ENCODE measurements around the gene MAP1B.
A peak's percentile ranks its signal among the peaks of the same experiment; 100 is the strongest.
"Not testable (repeated sequence)": the region's sequence is repeated elsewhere in the genome, so short reads cannot be mapped to it uniquely, and the experiment has no call there.

Gene MAP1B

GRCh38 chr5:72161951-72162350, 54.7 kb downstream of the MAP1B start:
- DNase-seq (ENCODE audit: low read depth) = no peak

DNA sequence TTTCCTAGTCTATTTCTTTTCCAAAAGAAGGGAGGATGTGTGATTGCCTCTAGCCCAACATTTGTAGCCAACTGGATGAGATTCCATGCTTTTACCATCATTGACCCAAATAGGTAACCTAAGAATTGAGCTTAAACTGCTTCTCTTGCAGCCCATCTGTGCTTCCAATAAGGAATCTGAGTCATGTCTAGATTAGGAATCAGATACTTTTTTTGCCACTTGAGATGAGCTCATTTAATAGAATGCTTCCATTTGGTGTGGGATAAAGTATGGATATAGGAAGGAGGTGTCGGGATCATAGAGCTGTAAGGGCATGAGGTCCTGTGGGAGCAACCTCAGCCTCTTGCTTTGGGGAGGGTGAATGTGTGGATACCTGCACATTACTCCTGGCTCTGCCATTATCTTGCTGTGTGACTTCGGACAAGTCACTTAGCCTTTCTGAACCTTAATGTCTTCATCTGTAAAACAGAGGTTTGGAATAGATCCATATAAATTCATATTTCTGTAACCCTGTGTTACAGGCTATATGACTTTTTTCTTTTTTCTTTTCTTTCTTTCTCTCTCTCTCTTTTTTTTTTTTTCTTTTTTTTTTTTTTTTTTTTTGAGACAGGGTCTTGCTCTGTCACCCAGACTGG, 56.2 kb downstream of the MAP1B start:
- DNase-seq (ENCODE audit: low read depth) = no peak

GRCh38 chr5:72166070-72166979, 59.0 kb downstream of the MAP1B start:
- peak; percentile 64 for DNase-seq (ENCODE audit: low read depth)

GRCh38 chr5:72167257-72167656, 60.0 kb downstream of the MAP1B start:
- DNase-seq (ENCODE audit: low read depth) = no peak

GRCh38 chr5:72167804-72168203, 60.5 kb downstream of the MAP1B start:
- no peak for DNase-seq (ENCODE audit: low read depth)

- no peak for DNase-seq (ENCODE audit: low read depth)
These were observed 62.8 kb downstream of the MAP1B start for GRCh38 chr5:72170101-72170500.

DNA sequence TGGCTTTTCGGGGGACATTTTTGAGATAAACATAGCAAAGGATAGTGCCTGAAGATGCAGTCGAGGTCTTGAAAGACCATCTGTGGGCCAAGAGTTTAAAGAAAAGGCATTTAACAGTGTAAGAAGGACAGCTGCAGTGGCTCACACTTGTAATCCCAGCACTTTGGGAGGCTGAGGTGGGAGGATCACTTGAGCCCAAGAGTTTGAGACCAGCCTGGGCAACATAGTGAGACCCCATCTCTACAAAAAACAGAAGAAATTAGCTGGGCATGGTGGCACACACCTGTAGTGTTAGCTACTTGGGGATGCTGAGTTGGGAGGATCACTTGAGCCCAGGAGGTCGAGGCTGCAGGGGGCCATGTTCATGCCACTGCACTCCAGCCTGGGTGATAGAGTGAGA, 63.9 kb downstream of the MAP1B start:
- not testable (repeated sequence) for DNase-seq (ENCODE audit: low read depth)

GRCh38 chr5:72171667-72172066, 64.4 kb downstream of the MAP1B start:
- DNase-seq (ENCODE audit: low read depth) = no peak

- no peak for DNase-seq (ENCODE audit: low read depth)
These were observed 65.5 kb downstream of the MAP1B start for GRCh38 chr5:72172786-72173185.

DNA sequence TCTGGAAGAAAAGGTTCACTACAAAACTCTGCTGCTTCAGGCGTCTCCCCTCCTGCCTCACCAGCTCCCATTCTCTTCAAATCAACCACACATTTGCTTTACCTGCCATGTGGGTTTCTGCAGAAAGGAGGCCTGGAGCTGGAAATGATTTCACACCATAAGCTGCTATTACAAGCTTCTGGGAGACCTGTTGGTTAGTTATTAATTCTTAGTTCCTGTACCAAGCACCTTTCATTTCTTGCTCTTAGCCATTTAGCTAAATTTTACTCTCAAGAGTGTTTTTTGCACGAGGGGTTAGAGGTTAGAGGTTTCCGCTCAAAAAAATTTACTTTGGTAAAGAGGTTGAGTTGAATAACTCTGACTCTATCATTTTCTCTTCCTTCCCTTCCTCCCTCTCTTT, 70.3 kb downstream of the MAP1B start:
- DNase-seq (ENCODE audit: low read depth) = no peak

DNA sequence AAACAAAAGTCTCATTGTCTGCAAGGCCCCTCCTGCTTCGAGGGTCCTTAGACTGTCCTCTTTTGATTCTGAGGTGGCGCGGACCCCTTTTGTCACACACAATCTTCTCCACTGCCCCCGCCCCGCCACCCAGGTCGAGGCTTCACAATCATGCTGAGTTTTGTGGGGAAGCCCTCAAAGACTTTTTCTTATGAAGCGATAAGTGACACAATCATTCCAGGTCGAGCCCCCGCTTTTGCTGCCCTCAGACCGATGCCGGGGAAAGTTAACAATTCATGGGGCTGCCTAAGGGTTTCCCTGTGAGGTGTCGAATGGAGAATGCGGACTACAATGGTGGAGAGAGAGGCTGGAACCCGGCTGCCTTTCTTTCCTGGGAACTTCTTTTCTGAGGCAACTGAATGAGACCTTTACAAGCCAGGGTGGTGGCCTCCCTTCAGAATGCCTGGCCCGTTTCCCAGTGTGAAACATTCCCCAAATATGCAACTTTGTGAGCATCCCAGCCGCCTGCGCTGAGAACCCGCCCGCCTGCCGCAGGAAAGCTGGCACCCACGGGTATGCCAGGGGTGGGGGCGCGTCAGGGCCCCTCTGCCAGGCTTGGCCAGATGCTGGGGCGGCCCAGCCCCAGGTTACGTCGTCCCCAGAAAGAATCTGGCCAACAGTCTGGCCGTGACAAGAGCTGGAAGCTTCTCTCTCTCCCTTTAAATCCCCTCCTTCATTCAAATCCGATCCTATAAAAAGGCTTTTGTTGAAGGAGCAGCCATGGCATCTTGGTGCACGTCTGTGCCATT, 71.9 kb downstream of the MAP1B start:
- DNase-seq (ENCODE audit: low read depth) = peak; percentile 75

GRCh38 chr5:72179816-72180440, 72.7 kb downstream of the MAP1B start:
- DNase-seq (ENCODE audit: low read depth) = no peak

DNA sequence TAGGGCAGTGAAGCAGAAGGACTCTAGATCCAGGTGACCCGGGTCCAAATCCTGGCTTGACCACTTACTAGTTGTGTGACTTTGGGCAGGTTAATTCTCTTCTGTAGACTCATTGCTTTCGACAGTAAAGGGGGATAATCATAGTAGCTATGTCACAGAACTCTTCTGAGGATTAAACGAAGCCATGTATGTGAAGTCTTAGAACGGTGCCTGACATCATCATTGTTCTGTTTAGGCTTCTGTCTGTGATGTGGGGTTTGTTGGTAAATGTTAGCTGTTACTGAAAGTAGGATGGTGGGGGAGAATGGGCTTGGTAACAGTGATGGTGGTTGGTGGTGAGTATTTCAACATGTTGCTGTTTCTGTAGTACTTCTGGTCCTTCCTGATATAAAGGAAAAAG, 73.7 kb downstream of the MAP1B start:
- DNase-seq (ENCODE audit: low read depth) = no peak

DNA sequence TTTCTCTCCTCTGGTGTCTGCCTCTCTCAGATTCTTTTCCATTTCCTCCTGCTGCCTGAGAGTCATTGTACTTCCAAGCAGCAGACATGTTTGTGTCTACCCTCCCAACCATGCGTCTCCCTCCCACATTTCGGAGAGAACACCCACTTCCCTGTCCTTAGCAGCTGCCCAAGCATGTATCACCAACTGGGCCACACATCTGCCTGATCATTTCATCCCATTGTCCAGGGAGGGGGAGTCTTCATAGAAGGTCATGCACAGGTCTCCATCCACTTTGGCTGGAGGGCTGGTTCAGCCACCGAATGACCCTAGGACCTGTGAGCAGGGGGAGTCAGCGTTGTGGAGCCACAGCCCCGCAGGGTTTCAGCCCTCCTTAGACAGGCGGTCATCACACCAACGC, 75.4 kb downstream of the MAP1B start:
- no peak for DNase-seq (ENCODE audit: low read depth)

- DNase-seq (ENCODE audit: low read depth) = no peak
These were observed 75.8 kb downstream of the MAP1B start for GRCh38 chr5:72183101-72183520.

- no peak for DNase-seq (ENCODE audit: low read depth)
These were observed 77.1 kb downstream of the MAP1B start for GRCh38 chr5:72184408-72184807.

DNA sequence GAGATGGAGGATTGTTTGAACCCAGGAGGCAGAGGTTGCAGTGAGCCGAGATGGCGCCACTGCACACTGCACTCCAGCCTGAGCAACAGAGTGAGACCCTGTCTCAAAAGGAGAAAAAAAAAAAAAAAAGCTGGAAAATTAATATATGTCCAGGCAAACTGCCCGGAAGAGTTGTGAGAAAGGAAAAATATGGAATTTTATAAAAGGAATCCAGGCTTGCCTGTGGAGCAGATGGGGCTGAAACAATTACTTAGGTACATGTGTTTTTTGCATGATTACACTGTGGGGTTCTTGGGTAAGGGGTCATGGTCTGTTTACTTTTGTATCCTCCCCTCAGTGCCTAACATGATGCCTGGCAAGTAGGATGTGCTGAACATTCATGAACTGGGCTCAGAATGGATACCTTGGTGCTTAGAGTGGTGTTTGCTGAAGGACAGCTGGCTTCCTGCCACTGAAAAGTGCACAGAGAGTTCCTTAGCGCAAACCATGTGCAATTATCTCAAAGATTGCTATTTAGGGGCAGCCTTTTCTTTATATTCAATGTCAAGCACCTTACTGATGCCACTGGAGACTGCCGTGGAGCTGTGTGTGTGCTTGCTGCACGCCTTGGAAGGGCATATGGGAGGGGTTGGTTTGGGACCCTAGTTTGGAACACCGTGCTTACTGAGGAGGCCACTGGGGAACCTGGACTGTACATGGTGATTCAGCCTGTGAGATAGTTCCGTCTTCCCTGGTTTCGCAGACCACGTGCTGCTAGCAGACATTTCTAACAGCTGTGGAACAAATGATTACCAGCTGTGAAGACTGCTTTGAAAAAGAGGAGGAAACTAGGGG, 78.4 kb downstream of the MAP1B start:
- DNase-seq (ENCODE audit: low read depth) = peak; percentile 68

DNA sequence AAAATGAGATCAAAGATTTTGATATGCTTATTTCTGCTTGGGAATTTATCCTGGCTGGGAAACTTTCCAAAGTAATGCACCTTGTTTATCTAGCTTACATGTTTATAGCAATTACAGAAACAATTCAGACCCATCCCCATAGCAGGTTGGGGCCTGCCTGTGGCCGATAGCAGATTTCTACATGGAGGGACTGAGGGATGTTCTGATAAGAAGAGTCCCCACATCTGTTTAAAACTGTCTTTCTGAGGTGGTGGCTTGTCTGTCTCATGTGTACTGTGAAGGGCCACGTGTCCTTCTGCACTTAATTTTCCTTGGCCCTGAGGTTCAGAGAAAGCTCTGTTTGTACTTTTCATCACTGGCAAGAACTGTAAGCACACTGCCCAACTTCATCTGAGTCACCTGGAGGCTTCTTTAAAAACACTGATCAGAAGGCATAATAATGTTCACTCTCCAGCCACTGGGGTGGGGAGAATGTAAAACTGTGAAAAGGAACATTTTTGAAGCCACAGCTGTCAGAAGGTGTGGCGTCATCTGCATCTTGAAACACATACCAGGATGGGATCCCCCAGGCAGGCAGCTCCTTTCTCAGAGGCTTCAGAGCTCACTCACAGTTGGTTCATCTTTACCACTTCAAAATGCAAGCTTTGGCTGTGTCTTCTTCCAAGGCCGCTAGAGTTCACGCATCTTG, 80.3 kb downstream of the MAP1B start:
- DNase-seq (ENCODE audit: low read depth) = no peak

- no peak for DNase-seq (ENCODE audit: low read depth)
These were observed 80.9 kb downstream of the MAP1B start for GRCh38 chr5:72188166-72188565.

DNA sequence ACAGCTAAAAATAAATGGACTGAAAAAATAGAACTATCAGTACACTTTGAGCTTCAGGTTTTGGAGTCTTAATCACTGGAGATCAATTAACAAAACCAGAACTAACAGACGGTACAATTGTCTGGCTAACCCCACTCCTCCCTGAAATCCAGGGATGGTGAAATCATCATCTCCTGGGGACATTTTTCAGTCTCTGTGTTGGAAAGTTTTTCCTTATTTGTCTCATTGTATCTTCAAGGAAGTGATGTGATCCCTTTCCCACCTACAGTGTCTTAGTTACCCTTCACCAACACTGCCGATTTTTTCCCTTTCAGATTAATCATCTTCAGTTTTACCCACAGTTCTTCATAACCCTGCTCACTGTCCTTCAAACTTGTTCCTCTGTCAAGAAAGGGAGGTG, 81.9 kb downstream of the MAP1B start:
- no peak for DNase-seq (ENCODE audit: low read depth)

GRCh38 chr5:72191404-72191803, 84.1 kb downstream of the MAP1B start:
- DNase-seq (ENCODE audit: low read depth) = no peak
